Hematopoietic multipotent progenitor cell treated with erythropoietin and hydrocortisone succinate and interleukin-3 and kit ligand, for 8 days (in vitro differentiated cells): ENCODE measurements around the gene SLC7A4.
A peak's percentile ranks its signal among the peaks of the same experiment; 100 is the strongest.
"Not testable (repeated sequence)": the region's sequence is repeated elsewhere in the genome, so short reads cannot be mapped to it uniquely, and the experiment has no call there.

Source experiments
- DNase-seq: peaks from one replicate; pipeline ENCODE4 v3.0.0-alpha.2; 2015

Gene SLC7A4

DNA sequence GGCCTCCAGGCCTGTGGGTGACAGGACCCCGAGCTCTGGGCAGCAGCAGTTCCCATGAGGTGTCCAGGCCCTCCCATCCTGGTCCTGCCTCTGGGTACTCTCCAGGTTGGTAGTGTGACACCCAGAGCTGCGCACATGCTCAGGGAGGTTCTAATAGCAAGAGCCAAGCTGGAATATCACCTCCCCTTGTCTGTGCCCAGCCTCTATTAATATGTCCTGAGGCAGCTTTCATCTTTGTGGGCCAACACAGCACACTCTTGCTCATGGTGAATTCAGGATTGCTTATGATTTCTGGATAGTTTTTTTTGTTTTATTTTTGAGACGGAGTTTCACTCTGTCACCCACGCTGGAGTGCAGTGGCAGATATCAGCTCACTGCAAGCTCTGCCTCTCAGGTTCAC, 14.0 kb downstream of the SLC7A4 start:
- no peak for DNase-seq

DNA sequence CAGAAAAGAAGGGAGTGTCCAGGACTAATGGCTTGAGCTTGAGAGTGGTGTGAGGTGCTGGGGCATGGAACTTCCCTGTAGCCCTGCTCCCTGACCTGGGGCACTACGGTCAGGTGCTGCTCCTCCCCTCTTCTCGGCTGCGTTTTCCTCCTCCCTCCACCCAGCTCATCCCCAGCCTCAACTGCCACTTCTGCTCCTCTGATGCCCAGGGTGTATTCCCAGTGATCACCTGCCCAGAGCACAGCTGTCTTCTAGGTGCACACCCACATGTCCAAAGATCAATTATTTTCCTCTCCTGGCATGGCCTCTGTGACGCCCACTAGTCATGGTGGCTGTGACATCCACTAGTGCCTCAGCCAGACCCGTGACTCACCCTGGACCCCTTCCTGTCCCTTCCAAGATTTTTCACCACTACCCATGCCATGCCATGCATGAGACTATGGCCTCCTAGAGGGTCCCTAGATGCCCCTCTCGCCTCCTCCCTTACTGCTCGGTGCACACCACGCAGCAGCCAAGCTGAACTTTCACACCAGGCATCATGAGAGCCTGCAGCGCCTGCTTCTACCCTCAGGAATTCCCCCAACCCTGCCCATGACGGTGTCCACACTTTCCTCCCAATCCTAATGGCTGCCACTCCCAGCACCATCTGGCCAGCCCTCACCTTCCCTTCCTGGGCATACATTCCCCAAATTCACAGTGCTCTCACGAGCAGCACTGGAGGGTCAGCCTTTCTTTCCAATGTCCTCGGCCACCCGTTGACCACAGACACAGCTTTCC, 15.5 kb downstream of the SLC7A4 start:
- no peak for DNase-seq

DNA sequence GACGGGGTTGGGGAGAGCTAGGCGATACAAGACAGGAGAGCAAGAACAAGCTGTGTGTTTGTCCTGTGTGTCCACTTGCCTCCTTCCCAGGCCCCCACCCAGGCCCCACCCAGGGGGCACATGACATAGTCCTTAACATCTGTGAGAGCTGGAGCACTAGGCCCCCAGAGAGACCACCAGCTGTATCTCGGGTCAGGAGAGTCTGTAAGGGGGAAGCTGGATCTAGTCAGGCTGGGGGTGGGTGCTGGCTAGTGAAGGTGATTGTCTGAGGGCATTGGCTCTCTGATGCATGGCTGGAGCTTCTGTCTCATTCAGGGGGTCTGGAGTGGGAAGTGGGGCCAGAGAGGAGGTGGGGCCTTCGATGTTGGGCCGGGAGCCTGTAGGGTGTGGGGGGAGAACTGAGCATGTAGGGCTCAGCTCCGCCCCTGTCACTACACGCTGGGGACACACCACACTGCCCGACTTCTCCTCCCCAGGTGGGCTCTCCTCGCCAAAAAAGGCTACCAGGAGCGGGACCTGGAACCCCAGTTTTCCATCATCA, 16.8 kb downstream of the SLC7A4 start:
- DNase-seq = no peak

DNA sequence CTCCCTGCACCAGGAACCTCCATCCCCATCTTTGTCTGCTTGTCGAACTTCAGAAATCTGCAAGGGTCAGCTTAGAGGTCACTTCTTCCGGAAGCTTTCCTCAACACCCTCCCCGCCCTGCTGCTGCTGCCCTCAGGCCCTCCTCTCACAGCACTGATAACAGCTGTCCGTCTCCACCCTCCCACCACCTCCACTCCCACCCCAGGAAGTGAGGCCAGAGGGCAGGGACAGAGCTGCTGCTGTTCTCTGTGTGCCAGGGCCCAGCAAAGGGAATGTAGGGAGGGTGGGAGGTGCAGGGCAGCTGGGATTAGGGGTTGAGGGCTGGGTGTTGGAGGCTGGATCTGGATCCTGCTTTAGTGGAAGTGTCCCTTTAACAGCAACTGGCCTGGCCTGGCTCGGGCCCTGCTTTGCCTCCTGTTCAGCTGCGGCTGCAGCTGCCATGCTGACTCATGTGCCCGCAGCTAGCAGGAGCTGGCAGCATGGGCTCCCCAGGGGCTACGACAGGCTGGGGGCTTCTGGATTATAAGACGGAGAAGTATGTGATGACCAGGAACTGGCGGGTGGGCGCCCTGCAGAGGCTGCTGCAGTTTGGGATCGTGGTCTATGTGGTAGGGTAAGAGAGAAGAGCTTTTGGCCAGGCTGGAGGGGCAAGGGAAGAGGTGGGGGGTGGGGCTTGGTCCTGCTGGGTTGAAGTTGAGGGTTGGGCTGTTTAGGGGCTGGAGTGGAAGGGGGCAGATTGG, 17.5 kb downstream of the SLC7A4 start, which contains the start of gene P2RX6:
Gene P2RX6 (plus strand): TSS at position 440 of the 740 bp plus-strand sequence. CDS start 10 bp downstream, at position 450.
- peak; percentile 84 for DNase-seq

DNA sequence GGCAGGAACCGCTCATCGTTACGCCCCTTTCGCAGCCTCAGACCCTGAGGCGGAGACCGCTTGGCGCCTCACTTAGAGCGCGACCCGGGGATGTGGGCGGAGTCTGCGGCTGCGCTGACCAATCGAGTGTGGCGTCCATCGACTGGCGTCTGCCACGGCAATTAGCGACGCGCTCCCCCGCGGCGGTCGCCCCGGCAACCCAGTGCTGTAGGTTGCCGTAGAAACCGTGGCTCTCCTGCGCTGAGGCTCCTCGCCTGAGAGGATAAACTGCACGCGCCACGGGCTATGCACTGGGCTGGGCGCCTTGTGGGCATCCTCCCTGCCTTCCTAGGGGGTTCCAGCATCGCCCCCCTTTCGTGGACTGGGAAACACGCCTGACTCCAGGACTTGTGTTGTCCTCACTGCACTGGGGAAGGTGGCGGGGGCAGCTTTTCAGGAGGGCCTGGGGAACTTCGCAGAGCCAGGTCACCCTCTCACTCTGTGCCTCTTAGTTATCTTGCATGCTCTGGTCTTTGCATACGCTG, 18.1 kb downstream of the SLC7A4 start:
- peak; percentile 91 for DNase-seq

DNA sequence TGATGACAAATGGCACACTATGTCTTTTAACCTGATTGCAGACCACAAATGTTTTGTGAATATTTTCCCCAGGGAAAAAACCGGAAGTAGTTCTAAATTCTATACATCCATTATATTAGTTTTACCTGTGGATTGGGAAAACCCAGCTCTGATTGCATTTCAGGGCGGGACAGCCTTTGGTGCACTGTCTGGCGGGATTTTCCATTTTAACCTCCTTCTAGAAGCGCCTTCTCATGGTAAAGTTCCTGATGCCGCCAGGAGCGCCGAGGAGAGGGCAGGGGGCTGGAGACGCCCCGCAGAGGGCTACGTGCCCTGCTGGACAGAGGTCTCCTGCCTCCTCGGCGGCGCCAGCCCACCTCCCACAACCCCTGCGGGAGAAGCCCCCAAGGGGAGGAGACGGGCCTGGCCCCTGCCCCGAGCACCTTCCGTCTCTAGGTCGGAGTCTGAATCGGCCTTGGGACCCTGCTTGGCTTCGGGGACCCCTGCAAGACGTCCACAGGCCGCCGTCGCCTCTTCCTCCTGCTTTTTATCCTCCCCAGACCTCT, 18.6 kb downstream of the SLC7A4 start:
- DNase-seq = no peak

DNA sequence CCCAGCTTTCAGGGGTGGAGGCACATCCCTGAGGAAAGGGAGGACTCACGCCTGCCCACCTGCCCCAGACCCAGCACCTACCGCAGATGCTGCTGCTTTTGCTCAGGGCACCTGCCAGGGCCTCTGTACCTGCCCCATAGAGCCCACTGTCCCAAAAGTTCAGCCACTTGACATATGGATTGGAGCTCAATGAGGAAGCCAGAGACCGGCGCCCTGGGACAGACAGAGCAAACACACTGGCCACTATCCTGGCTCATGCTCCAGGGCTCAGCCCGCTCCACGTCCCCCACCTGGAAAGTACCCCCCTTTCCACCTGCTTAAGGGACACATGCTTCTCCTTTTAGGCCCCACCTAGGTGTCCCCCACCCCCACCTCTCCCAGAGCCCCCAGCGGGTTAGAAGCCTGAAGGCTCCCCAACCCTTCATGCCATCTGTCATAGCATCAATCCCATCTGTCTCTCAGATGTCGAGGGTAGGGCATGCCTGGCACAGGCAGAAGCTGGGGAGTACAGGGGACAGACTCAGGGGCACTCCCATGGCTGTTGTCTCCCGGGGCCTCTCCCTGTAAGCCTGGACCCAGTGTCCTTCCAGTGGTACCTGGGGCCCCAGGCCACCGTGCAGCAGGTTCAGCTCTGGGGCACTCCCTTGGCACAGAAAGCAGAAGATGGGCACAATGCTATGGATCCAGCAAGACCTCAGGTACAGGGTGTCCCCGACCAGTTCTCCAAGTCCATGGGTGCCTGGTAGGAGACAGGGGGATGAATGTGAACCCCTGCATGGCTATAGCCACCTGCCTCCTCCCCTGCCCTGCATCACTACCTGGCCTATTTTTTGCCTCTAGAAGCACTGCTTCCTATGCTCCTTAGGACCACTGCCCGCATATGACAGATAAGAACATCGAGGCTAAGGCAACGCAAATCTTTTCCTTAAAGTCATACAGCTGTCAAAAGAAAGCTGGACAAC, 19.6 kb downstream of the SLC7A4 start:
- DNase-seq = no peak

DNA sequence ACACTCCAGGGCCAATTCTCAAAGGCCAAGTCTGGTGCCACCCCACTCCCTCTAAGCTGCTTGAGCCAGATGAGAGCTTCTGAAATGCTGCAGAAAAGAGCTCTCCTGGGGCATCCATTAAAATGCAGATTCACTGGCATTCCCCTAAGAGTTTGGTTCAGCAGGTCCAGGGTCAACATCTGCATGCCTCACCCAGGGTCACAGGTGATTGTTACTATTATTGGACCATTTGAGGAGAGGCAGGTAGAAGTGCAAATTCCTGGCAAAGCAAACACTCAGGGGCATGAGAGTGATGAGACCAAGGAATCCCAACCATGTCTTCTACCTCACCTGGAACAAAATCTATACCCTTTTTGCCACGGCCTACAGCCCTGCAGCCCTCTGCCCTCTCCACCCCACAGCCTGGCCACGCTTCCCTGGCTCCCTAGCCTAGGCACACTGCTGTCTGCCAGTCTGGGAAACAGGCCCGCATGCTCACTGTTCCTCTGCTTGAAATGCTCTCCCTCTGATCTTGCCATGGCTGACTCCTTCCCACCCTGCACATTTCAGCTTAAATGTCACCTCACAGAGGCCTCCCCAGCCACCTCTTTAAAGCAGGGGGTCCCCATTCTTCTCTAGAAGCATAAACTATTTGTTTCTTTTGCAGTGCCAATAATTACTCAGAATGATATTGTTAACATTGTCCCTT, 21.8 kb downstream of the SLC7A4 start:
- no peak for DNase-seq

DNA sequence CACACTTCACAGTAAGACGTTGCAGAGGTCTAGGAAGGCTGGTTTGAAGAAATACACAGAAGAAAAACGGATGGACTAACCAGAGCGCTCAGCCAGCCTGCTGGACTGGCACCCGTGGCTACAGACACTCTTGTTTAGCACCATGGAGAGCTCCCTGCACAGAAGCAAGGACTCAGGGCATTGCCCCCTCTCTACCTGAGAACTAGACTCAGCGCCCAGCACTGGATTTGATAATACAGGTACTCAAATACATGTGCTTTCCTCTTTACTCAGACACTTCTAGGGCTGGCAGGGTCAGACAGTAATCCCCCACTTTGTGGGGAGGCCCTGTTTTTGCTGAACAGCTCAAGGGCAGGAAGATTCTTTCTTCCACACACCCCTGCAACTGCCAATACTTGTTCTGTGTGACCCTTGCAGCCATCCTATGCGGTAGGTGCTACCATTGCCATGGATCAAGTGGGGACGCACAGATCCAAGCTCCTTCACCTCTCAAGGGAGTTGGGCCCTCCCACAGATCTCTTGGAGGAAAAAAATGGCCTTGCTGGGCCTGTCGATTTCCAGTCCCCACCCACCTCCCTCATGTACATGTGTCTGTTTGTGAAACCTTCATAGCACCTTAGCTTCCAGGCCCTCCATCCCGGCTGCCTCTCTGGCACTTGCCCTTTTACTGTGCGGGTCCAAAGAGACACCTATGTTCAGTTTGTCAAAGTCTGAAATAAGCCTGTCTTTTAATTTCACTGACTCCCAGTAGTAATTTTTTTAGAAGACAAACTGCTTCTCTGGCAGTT, 22.5 kb downstream of the SLC7A4 start:
- peak; percentile 63 for DNase-seq

DNA sequence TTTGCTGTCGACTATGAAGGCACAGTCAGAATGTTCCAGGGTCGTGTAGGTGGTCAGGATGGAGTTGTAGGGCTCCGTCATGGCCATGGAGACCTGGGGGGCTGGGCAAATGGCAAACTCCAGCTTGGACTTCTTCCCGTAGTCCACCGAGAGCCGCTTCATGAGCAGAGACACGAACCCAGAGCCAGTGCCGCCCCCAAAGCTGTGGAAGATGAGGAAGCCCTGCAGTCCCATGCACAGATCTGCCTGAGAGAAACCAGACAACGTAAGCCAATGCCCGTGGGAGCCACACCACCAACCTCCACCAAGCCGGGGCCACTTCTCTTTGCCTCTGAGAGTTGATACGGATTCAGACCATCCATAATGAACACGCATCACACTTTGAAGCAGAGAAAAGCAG, 23.2 kb downstream of the SLC7A4 start:
- DNase-seq = not testable (repeated sequence)

DNA sequence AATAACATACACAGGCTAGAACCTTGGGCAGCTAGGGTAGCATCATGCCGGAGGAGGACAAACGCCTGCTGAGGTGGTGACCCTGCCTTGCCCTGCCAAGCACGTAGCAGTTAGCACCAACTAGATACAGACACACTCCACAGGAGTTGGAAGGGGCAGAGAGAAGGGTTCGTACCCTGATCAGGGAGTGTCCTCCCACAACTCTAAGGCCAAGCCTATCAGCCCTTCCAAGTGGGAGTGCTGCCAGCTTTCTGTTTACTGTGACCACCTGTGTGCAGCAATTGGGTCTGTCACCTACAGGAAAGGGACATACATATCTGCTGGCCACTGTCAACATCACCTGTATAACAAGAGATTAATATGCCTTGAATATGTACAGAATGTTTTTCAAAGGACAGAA, 28.6 kb downstream of the SLC7A4 start:
- peak; percentile 25 for DNase-seq

DNA sequence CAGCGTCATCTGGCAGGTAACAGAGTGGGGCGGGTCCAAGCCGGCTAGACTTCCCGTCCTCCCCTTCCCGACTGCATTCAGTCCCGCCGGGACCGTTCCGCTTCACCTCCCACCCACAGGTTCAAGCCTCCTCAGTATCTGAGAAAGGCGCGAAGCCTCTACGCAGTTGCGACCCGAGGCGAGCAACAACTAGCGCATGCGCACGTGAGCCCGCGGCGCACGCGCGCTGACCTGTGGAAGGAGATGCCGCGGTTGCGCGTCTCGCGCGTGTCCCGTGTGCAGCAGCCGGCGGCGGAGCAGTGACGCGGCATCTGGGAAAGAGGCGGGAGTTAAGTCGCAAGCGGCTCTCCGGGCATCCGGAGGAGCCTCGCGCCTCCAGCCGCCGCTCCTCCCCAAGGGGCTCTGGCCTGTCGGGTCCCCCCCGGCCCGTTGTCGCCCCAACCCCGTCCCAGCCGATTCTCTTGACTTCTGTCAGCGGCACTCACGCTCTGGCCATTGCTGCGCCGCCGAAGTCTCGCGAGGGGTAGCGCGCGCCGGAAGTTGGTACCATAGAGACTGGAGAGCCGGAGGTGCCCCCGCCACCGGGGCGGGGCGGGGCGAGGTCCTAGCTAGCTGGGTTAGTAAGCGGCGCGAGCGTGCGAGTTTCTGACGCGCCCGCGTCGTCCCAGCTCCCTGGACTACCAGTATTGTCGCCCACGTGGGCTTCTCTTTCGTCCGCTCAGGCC, 30.6 kb downstream of the SLC7A4 start, which contains the start of gene THAP7:
Gene THAP7 (minus strand): TSS at position 518 of the 725 bp plus-strand sequence. CDS start 207 bp downstream, at position 311.
- DNase-seq = peak; percentile 95

DNA sequence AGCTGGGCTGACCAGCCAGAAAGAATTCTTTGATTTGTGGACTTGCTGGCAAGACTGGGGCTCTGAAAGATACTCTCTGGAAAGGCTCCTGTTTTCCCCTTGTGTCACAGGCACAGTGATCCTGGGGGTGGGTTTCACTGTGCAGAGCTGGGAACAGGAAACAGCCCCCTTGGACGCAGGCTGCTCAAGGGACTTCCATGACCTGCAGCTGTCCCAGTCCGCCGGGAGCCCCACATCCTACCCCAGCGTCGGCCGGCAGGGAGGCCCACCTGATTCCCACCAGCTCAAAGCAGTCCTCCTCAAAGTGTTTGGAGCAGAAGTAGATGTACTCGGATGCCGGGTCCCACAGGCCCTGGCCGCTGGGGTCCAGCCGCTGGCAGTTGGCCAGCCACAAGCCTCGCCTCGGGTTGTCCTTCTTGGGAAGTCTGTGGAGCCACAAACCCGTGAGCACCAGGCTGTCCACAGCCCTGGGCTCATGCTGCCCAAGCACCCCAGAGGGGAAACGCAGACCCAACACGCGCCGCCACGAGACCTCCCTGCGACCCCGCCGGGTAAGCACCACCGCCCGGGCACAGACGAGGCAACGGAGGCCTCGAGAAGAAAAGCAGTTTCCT, 31.3 kb downstream of the SLC7A4 start:
- no peak for DNase-seq

DNA sequence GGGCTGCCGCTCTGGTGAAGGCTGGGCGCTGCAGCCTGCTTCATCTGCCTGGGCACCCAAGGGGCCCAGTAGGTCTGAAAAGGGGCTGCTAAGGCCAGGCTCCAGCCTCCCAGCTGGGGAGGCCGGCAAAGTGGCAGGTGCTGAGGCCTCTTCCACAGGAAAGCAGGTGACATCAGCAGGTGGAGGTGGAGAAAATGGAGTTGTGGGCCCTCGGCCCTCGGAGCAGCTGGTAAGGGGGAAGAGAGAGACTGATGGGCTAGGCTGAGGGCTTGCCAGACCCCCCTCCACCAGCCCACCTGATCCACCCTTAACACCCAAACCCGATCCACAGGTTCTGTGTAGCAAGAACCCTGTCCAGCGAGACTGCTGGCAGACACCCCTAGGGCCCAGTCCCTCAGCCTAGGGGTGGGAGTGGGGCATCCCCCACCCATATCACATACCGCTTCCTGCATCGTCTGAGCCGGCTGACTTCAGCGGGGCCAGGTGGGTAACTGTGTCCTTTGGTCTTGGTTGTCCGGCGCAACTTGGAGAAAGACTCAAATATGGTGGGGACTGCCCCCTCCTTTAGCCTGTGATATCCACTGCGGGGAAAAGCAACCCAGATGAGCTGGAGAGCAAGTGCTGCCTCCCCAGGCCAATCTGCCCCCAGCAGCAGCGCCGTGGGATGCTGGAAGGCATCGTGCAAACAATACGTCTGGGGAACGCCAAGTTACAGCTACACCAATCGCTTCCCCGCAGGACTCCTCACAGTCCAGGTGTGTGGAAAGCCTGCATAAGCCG, 32.0 kb downstream of the SLC7A4 start:
- no peak for DNase-seq

DNA sequence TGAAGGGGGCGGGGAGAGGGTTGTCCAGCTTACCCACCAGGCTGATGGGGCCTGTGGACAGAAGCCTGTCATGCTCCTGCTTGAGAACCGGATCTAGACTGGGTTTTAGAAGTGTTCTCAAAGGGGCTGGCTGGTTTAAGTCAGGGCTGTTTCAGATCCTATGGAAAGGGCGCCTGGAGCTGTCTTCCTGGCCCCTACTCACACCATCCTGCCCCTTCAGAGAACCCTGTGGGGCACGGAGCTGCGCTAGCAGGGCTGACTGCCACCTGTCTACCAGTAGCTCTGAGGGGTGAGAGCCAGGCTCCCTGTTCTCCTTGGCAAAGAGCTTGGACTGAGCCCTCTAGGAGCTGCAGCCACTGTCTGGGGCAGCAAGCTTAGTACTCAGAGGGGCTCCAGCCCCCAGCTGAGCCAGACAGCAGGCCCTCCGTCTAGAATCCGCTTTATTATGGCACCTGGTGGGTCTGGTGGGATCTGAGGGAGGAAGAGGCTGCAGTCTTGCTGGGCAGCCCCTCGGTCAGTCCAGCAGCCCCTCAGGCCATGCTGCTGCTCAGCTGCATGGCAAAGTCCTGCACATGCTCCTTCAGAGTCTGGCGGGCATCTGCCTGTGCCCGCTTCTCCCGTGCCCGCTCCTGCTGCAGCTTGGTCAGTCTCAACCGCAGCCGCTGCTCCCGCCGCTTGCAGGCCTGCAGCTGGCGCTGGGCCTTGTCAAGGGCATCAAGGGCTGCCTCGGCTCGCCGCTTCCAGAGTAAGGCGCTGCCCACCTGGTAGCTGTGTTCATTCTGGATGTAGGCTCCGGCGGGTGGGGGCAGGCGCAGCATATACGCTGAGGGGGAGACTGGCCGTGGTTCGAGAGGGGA, 32.8 kb downstream of the SLC7A4 start:
- DNase-seq = no peak

DNA sequence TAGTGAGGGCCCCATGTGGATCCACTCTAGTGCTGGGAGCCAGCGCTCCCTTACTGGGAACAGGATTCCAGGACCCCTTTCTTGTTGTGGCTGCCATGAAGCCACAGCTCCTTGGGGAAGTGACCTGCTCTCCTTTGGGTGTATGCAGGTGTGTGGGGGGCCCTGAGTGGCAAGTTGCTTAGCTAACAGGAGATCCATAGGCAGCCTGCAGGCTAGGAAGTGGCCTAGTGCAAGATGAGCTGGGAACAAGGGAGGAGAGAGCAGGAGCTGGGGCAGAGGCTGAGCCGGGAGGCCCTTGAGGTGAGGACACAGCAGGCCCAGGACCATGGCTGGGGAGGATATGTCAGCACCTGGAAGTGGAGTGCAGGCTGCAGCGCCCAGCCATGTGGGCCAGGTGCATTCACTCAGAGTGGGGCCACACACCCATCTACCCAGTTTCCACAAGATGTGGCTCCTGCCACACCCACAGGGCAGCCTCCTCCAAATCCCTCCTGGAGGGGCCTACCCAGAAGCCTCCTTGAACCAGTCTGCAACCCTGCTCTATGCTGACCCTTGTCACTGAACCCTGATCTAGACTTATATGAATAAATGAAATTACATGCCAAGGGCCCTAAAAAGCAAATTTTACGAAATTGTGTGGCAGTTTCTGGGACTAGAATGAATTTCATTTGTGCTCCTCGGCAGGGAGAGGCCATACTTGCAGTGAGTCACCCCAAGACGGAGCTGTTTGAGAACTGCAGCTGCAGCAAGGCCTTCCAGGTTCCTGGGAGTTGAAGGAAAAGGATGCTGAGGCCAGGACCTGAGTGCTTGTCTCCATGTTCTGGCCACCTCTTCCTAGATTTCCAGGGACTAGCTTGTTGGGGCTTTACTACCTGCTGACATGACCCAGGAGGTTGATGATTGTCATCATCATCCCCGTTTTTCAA, 33.7 kb downstream of the SLC7A4 start:
- DNase-seq = peak; percentile 15
